ENCODE measurements around the gene OXER1. TPM values are rescaled to one million over a fixed set of nuclear protein-coding genes. Genes with fewer than 3 reads are reported as not detected.

Gene OXER1
- total and polyA plus RNA-seq, 9 of the 15 experiments (the other 6 are each of a cell fraction or from before 2014, with no cell fraction given): not detected

- TF ChIP-seq ZBTB43 (CRISPR knock-in tag; IDR thresholded peaks at IDR 0.05): no peak
Measured at GRCh38 chr2:42801381-42801780, 37.4 kb upstream of the OXER1 start (continued).

GRCh38 chr2:42800981-42801380 is 37.0 kb upstream of the OXER1 start:
- H3K27me3 ChIP-seq (ENCODE audit: control insufficient read depth in 2 of 2, insufficient read depth in 2 of 2, low read length in 2 of 2): peaks cover 4 to 17% of the 10 kb centered on the region in 2 experiments; a peak in 2 of 5 replicates
- H4K20me1 ChIP-seq (replicated peaks; ENCODE audit: control insufficient read depth, insufficient read depth, low read length): no peaks in the 10 kb centered on the region
- CTCF ChIA-PET (ENCODE audit: low intra/inter-chr PET ratio): no interaction called here
- no peaks in the 10 kb centered on the region for H3K36me3 ChIP-seq (ENCODE audit: control insufficient read depth, insufficient read depth, low read length)
- FAIRE-seq (no peak), ATAC-seq (no peak), DNase-seq (ENCODE audit: extremely low read depth in 1 of 4, low spot score in 3 of 4) (no peak)
- H3K9me1 ChIP-seq (ENCODE audit: control insufficient read depth, insufficient read depth, low read length): no peaks in the 10 kb centered on the region
- H3K27ac ChIP-seq (ENCODE audit: extremely low read depth, low read depth, low read length): no peak overlapping the region
- H3K9me3 ChIP-seq (replicated peaks; ENCODE audit: control insufficient read depth, insufficient read depth, low read depth, low read length): no peaks in the 10 kb centered on the region
- H3K4me3 ChIP-seq: no peak overlapping the region
- intact Hi-C loops (cut with micrococcal nuclease): no loop called here
- POLR2A ChIA-PET: interaction anchor here (0.6 to 2.6 kb wide), 3 partner anchors 9 to 12 kb away, joined by 3 to 8 read pairs (median 4); partner anchors contain the start of gene HAAO
- H2AFZ ChIP-seq (ENCODE audit: low read depth, low read length): no peak overlapping the region
- 33% methylated on average over 2 of the region's 2 CpGs for WGBS (ENCODE audit: insufficient coverage, low coverage, missing lambda C conversion rate)
- no peak overlapping the region for H3K4me2 ChIP-seq (ENCODE audit: insufficient read depth, low read length)
- no peaks in the 10 kb centered on the region for H3K79me2 ChIP-seq (ENCODE audit: control insufficient read depth, insufficient read depth, low read length)
- no peaks in the 10 kb centered on the region; a peak in 1 of 5 replicates for H3K4me1 ChIP-seq (replicated peaks in 1 of 2; ENCODE audit: control insufficient read depth in 2 of 2, insufficient read depth in 2 of 2, low read length in 2 of 2)
- no TSS peak for BruUV-seq (replicated peaks)
- in situ Hi-C loops (cut with MboI): no loop called here
- no peak overlapping the region for H3K9ac ChIP-seq (ENCODE audit: insufficient read depth in 1 of 2, low read depth in 2 of 2, low read length in 2 of 2)
- TF ChIP-seq HNRNPH1 (optimal IDR thresholded peaks at IDR 0.05; ENCODE audit: low read depth, low read length) (no peak), TCF3 (CRISPR knock-in tag; IDR thresholded peaks at IDR 0.05) (no peak), SAP30 (IDR thresholded peaks at IDR 0.05; ENCODE audit: borderline replicate concordance, insufficient read depth, low read depth, low read length, poor library complexity, severe bottlenecking) (no peak), ILF3 (IDR thresholded peaks at IDR 0.05; ENCODE audit: borderline replicate concordance) (no peak), ZSCAN32 (CRISPR knock-in tag; IDR thresholded peaks at IDR 0.05) (no peak), PML (IDR thresholded peaks at IDR 0.05; ENCODE audit: low read length) (no peak), PHB (CRISPR knock-in tag; IDR thresholded peaks at IDR 0.05) (no peak), NR0B1 (IDR thresholded peaks at IDR 0.05; ENCODE audit: partially characterized antibody) (no peak), ZFX (CRISPR knock-in tag; IDR thresholded peaks at IDR 0.05) (no peak), ZNF3 (CRISPR knock-in tag; IDR thresholded peaks at IDR 0.05) (no peak), CREB3 (tag; conservative IDR thresholded peaks at IDR 0.05; ENCODE audit: low read depth) (no peak), SP2 (IDR thresholded peaks at IDR 0.05; ENCODE audit: extremely low read depth, low read depth, low read length, poor library complexity, severe bottlenecking) (no peak), JUN (IDR thresholded peaks at IDR 0.05; ENCODE audit: borderline replicate concordance, low read depth, low read length) (no peak), JUN (CRISPR knock-in tag; IDR thresholded peaks at IDR 0.05; ENCODE audit: borderline replicate concordance) (no peak)
